GM20431 (cell line): ENCODE results near the gene ADCYAP1.

Source experiments
- in situ Hi-C: fragments of 300-500 bp; cut with MseI, MboI; formaldehyde crosslinking; loops from one replicate; pipeline ENCODE4 v1.15.0; 2020; ENCODE audit warnings: low sequenced_read_pairs; ENCODE audit not compliant: unreplicated experiment

Gene ADCYAP1

DNA sequence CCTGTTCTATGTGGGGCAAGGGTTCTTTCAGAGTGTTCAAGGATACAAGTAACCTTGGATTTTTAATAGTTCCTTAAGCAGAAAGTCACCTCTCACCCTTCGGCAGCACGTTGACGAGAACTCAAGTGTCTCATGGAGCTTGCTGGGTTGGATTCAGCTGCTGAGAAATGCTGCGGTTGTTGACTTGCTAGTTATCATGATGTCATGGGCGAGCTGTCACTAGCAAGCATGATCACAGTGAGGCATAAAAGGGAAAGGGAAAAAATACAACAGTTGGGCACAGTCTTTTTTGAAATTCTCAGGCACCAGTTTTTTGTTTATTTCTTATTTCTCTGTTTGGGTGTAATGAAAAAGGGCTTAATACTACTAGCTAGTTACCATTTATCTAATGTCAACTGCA, 53.2 kb downstream of the ADCYAP1 start:
- in situ Hi-C loops, result no loop called here

DNA sequence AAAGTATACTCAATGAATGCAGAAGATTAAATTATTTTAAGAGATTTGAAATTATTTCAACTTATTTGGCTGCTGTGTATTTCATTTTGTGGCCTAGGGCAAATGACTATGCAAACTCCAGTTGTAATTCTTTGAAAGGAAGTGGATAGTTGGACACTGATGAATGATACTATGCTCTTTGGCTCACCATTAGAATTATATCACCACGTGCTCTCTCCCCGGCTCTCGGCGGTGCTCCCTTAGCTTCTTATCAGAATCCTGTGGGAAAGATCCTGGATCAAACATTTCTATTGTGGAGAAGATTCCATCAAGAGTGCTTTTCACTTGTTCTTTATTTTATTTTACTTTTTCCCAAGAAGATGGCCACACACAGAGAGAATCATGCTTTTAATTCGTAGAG, 55.2 kb downstream of the ADCYAP1 start:
- in situ Hi-C loops, result no loop called here
